ENCODE data around the gene SPOCK1. TPM values are rescaled to one million over a fixed set of nuclear protein-coding genes. Genes with fewer than 3 reads are reported as not detected.

The SPOCK1 gene
- total and polyA plus RNA-seq, 7 donors: 4.2 to 52.7 (median 16.0) TPM

DNA sequence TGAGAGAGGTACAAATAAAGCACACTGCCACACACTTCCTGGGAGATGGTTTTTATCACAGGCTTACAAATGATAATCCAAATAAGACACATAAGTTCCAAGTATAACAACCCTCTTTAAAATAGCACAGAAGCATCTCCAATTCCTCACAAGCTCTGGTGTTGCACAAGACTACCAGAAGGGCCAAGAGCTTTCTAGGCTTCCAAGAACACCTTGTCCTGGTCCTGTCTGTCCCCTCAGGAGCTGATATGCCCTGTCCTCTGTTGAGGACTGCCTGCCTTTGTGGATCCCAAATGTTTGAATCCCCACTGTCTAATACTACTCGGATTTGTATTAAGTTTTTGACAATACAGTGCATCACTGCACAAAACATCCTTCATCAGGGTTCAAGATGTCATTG is 110.1 kb downstream of the SPOCK1 start:
- H3K9me3 ChIP-seq: peaks cover 7% of the 10 kb centered on the region
- H3K27ac ChIP-seq: no peak overlapping the region
- 45 to 70% (median 69%) methylated on average over 1 of the region's 1 CpG for WGBS, 3 donors
- TF ChIP-seq, protein P1, sequence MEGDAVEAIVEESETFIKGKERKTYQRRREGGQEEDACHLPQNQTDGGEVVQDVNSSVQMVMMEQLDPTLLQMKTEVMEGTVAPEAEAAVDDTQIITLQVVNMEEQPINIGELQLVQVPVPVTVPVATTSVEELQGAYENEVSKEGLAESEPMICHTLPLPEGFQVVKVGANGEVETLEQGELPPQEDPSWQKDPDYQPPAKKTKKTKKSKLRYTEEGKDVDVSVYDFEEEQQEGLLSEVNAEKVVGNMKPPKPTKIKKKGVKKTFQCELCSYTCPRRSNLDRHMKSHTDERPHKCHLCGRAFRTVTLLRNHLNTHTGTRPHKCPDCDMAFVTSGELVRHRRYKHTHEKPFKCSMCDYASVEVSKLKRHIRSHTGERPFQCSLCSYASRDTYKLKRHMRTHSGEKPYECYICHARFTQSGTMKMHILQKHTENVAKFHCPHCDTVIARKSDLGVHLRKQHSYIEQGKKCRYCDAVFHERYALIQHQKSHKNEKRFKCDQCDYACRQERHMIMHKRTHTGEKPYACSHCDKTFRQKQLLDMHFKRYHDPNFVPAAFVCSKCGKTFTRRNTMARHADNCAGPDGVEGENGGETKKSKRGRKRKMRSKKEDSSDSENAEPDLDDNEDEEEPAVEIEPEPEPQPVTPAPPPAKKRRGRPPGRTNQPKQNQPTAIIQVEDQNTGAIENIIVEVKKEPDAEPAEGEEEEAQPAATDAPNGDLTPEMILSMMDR (IDR thresholded peaks at IDR 0.05): no peak
- intact Hi-C loops (cut with DNase I): no loop called here
- no peaks in the 10 kb centered on the region for H3K27me3 ChIP-seq (ENCODE audit: insufficient read depth in 3 of 3, low read length in 2 of 3)
- ATAC-seq (peak; percentile 65 to 98 (median 86)), DNase-seq (no peak)
- no peaks in the 10 kb centered on the region for H3K36me3 ChIP-seq (ENCODE audit: insufficient read depth in 1 of 2, low read depth in 1 of 2)
- H3K4me1 ChIP-seq: no peaks in the 10 kb centered on the region
- no peak overlapping the region for H3K4me3 ChIP-seq

DNA sequence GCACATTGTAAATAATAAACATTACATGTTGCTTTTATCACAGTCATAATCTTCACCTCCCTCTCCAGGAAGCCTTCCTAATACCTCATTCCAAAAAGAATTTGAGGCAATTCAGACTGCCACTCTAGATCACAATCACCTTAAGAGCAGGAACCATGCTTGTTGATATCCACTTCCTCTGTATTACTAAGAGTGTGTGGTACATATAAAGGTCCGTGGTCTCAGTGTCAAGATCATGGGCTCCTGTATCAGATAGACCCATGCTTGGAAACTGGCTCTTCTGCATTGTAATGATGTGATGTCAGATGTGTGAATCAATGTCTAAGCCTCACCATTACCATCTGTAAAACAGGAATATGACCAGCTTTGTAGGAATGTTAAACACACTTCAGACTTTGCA is 114.1 kb downstream of the SPOCK1 start:
- Histone ChIP-seq H3K27ac (no peak overlapping the region), H3K9me3 (peaks cover 7% of the 10 kb centered on the region), H3K27me3 (ENCODE audit: insufficient read depth in 3 of 3, low read length in 2 of 3) (no peaks in the 10 kb centered on the region), H3K36me3 (ENCODE audit: insufficient read depth in 1 of 2, low read depth in 1 of 2) (no peaks in the 10 kb centered on the region), H3K4me3 (no peak overlapping the region), H3K4me1 (no peaks in the 10 kb centered on the region)
- TF ChIP-seq, protein P1 (IDR thresholded peaks at IDR 0.05): no peak
- ATAC-seq (no peak), DNase-seq (no peak)
- 74 to 82% (median 74%) methylated on average over 1 of the region's 1 CpG for WGBS, 3 donors
- intact Hi-C loops (cut with DNase I): no loop called here

DNA sequence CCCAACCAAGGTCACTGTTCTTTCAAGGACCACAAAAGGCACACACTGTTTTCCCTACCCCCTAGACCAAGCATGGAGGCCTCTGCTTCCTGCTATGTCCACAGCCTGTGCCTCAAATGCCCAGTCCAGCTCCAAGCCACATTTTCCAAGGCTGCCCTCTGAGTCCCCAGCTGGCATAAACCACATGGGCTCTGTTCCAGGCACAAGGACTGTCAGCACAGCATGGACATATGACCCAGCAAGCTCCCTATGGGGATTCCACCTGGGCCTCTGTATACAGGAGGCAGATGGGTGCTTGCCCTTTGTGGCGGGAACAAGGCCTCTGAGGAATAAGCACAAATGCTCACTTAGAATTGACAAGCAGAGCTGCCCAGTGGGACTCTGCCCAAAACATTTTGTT is 115.2 kb downstream of the SPOCK1 start:
- DNase-seq (no peak), ATAC-seq (peak in 1 of 4 donors; percentile 33)
- no peaks in the 10 kb centered on the region for H3K27me3 ChIP-seq (ENCODE audit: insufficient read depth in 3 of 3, low read length in 2 of 3)
- H3K36me3 ChIP-seq (ENCODE audit: insufficient read depth in 1 of 2, low read depth in 1 of 2): no peaks in the 10 kb centered on the region
- 72 to 89% (median 85%) methylated on average over 1 of the region's 1 CpG for WGBS, 3 donors
- H3K4me1 ChIP-seq: no peaks in the 10 kb centered on the region
- intact Hi-C loops (cut with DNase I): no loop called here
- no peak overlapping the region for H3K4me3 ChIP-seq
- H3K9me3 ChIP-seq: peaks cover 7% of the 10 kb centered on the region
- TF ChIP-seq, protein P1 (IDR thresholded peaks at IDR 0.05): no peak
- no peak overlapping the region for H3K27ac ChIP-seq

DNA sequence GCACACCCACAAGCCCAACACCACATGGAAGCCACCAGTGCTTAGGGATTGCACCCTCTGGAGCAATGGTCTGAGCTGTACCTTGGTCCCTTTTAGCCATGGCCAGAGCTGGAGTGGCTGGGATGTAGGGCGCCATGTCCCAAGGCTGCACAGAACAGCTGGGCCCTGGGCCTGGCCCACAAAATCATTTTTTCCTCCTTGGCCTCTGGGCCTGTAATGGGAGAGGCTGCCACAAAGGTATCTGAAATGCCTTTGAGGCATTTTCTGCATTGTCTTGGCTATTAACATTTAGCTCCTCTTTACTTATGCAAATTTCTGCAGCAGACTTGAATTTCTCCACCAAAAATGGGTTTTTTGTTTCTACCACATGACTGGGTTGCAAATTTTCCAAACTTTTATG is 117.6 kb downstream of the SPOCK1 start:
- Histone ChIP-seq H3K4me1 (no peaks in the 10 kb centered on the region), H3K4me3 (no peak overlapping the region), H3K36me3 (ENCODE audit: insufficient read depth in 1 of 2, low read depth in 1 of 2) (no peaks in the 10 kb centered on the region), H3K27me3 (ENCODE audit: insufficient read depth in 3 of 3, low read length in 2 of 3) (no peaks in the 10 kb centered on the region), H3K9me3 (peaks cover 7% of the 10 kb centered on the region), H3K27ac (no peak overlapping the region)
- TF ChIP-seq, protein P1 (IDR thresholded peaks at IDR 0.05): no peak
- ATAC-seq: no peak
- intact Hi-C loops (cut with DNase I): no loop called here
- 93 to 100% (median 95%) methylated on average over 1 of the region's 1 CpG for WGBS, 3 donors
- DNase-seq: no peak

DNA sequence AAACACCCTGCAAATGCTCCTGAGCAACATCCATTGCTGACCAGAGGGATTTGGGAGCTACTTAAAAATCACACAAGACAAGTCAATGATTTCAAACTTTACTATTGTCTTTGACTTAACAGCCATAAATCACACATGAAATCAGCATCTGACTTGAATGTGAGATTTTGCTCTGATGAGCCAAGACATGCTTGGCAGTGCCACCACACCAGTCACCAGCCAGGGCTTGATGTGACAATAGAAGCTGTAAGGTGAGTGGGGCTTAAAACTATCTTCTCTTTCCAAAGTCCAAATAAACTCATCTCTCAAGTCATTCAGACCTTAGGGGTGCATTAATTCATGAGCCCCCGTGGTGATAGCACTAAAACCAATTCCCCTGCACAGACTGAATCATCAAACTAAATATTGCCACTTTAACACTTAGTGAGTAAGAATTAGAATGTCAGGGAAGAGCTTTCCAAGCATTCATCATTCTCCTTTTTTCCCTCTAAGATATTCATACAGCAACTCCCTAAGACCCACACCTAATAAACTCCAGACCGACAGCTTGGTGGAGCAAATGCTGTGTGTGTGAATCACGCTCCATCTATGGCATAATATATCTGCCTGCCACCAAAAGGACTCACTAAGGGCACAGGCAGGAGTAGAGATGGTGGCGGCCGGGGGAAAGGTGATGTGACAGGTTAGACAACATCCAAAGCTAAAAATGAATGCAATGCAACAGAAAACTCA is 119.4 kb downstream of the SPOCK1 start:
- TF ChIP-seq, protein P1 (IDR thresholded peaks at IDR 0.05): no peak
- peak in 2 of 4 donors; percentile 47 to 56 for ATAC-seq
- Histone ChIP-seq H3K36me3 (ENCODE audit: insufficient read depth in 1 of 2, low read depth in 1 of 2) (no peaks in the 10 kb centered on the region), H3K4me3 (no peak overlapping the region), H3K27ac (no peak overlapping the region), H3K9me3 (no peaks in the 10 kb centered on the region), H3K27me3 (ENCODE audit: insufficient read depth in 3 of 3, low read length in 2 of 3) (no peaks in the 10 kb centered on the region), H3K4me1 (no peaks in the 10 kb centered on the region)
- no peak for DNase-seq
- intact Hi-C loops (cut with DNase I): no loop called here
- WGBS, 3 donors: 68 to 78% (median 72%) methylated on average over 5 of the region's 5 CpGs
